Osteoblast (primary cell): ENCODE results near the gene DLST. TPM values are rescaled to one million over a fixed set of nuclear protein-coding genes. Genes with fewer than 3 reads are reported as not detected.

ENCODE experiments used
- DNase-seq: peaks from one replicate; pipeline ENCODE4 v3.0.0; 2011; ENCODE audit warnings: low spot score, mixed read lengths; ENCODE audit not compliant: insufficient read length; ENCODE audit errors: missing footprints
- H2AFZ ChIP-seq: 2 replicates; pipeline ENCODE4 v1.6.0; 2011; ENCODE audit warnings: mild to moderate bottlenecking, low read length
- H3K27ac ChIP-seq: 2 replicates; pipeline ENCODE4 v1.5.1; 2011; ENCODE audit warnings: mild to moderate bottlenecking, low read depth, low read length, moderate library complexity
- H3K27me3 ChIP-seq: 2 replicates; pipeline ENCODE4 v1.6.0; 2012; ENCODE audit warnings: mild to moderate bottlenecking, control low read depth, inconsistent platforms, low read length, moderate library complexity; ENCODE audit not compliant: insufficient read depth
- H3K36me3 ChIP-seq: 2 replicates; pipeline ENCODE4 v1.5.1; 2011; ENCODE audit warnings: mild to moderate bottlenecking, low read length, control low read depth, moderate library complexity; ENCODE audit not compliant: insufficient read depth
- H3K4me1 ChIP-seq: 2 replicates; pipeline ENCODE4 v1.5.1; 2011; ENCODE audit warnings: mild to moderate bottlenecking, low read length, control low read depth, moderate library complexity; ENCODE audit not compliant: insufficient read depth
- H3K4me2 ChIP-seq: 2 replicates; pipeline ENCODE4 v1.6.0; 2011; ENCODE audit warnings: mild to moderate bottlenecking, low read length; ENCODE audit not compliant: insufficient read depth
- H3K4me3 ChIP-seq: fragments of 200-600 bp; sonication (generic); 3 replicates; pipeline ENCODE4 v1.5.1; 2012; ENCODE audit warnings: mild to moderate bottlenecking, low read length, inconsistent platforms; ENCODE audit not compliant: insufficient read depth
- H3K79me2 ChIP-seq: 2 replicates; pipeline ENCODE4 v1.6.0; 2012; ENCODE audit warnings: mild to moderate bottlenecking, low read length, control low read depth, inconsistent platforms; ENCODE audit not compliant: insufficient read depth
- H3K9me3 ChIP-seq: 2 replicates; pipeline ENCODE4 v1.5.1; 2011; ENCODE audit warnings: low read depth, low read length, control low read depth
- H4K20me1 ChIP-seq: 2 replicates; pipeline ENCODE4 v1.6.0; 2012; ENCODE audit warnings: mild to moderate bottlenecking, low read length, control low read depth; ENCODE audit not compliant: insufficient read depth
- CTCF ChIP-seq: IDR thresholded peaks from 2 replicates; pipeline ENCODE4 v1.5.1; 2011; ENCODE audit warnings: mild to moderate bottlenecking, low read depth, low read length, moderate library complexity; ENCODE audit errors: extremely low read depth
- total RNA-seq: library from RNA; depleted of rRNA; stranded (reverse); fragments of >200 nt; gene quantifications from 2 replicates; pipeline ENCODE4 v1.2.3, GENCODE V29; 2012

The DLST gene
- total RNA-seq, 1 donor, result 69.8 TPM

DNA sequence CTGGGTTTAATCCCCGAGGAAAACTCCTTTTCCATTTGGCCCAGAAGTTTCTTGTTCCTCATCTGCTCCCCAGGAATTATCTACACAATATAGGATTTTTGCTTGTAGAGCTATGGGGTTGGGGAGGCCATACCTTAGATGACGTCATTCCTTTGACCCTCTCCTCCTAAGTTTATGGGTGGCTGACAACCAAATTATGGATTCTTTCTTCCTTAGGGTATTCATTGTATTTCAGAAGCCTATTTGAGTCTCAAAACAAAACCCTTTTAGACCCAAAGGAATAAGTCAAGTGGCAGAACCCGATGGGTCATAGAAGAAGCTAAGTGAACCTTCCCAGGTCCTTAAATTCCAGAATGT is 20.0 kb upstream of the DLST start:
- Histone ChIP-seq H3K9me3 (no peaks in the 10 kb centered on the region), H3K27ac (no peak overlapping the region), H3K79me2 (no peaks in the 10 kb centered on the region), H3K36me3 (no peaks in the 10 kb centered on the region), H4K20me1 (no peaks in the 10 kb centered on the region), H2AFZ (no peak overlapping the region), H3K27me3 (no peaks in the 10 kb centered on the region), H3K4me2 (no peak overlapping the region), H3K4me1 (no peaks in the 10 kb centered on the region), H3K4me3 (no peak overlapping the region)
- DNase-seq, result no peak
- no peak for TF ChIP-seq CTCF

GRCh38 chr14:74863274-74863673 is 18.4 kb upstream of the DLST start:
- TF ChIP-seq CTCF, result no peak
- Histone ChIP-seq H3K4me1 (no peaks in the 10 kb centered on the region), H3K4me2 (no peak overlapping the region), H3K79me2 (no peaks in the 10 kb centered on the region), H2AFZ (no peak overlapping the region), H3K27ac (no peak overlapping the region), H3K27me3 (no peaks in the 10 kb centered on the region), H3K36me3 (no peaks in the 10 kb centered on the region), H3K9me3 (no peaks in the 10 kb centered on the region), H4K20me1 (no peaks in the 10 kb centered on the region), H3K4me3 (no peak overlapping the region)
- no peak for DNase-seq

- no peak for DNase-seq
- TF ChIP-seq CTCF, result no peak
- H3K27ac ChIP-seq, result no peak overlapping the region
- H3K4me3 ChIP-seq, result no peak overlapping the region
- no peaks in the 10 kb centered on the region for H3K79me2 ChIP-seq
- H3K36me3 ChIP-seq, result no peaks in the 10 kb centered on the region
- H3K4me1 ChIP-seq, result no peaks in the 10 kb centered on the region
- no peak overlapping the region for H3K4me2 ChIP-seq
- no peaks in the 10 kb centered on the region for H3K9me3 ChIP-seq
- no peak overlapping the region for H2AFZ ChIP-seq
- H3K27me3 ChIP-seq, result no peaks in the 10 kb centered on the region
- no peaks in the 10 kb centered on the region for H4K20me1 ChIP-seq
Measured at GRCh38 chr14:74864198-74864597, 17.5 kb upstream of the DLST start.

DNA sequence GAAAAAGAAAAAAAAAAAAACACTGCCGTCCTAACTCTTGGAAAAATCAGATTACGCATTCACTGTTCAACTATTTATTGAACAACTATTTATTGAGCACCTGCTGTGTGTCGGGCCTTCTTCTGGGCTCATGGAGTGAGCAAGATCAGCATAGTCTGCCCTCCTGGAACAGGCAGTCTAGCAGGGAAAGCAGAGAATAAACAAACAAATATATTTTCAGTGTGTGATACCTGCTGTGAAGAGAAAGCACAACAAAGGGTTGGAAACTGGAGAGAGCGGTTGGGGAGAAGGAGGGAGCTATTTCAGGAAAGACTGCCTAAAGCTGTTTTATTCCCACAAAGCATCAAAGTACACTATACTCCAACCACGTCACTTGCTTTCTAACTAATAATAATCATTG is 16.6 kb upstream of the DLST start:
- H3K27me3 ChIP-seq, result no peaks in the 10 kb centered on the region
- TF ChIP-seq CTCF, result no peak
- H3K36me3 ChIP-seq, result no peaks in the 10 kb centered on the region
- no peak overlapping the region for H3K4me3 ChIP-seq
- peak; percentile 17 for DNase-seq
- no peak overlapping the region for H3K27ac ChIP-seq
- H3K79me2 ChIP-seq, result no peaks in the 10 kb centered on the region
- no peaks in the 10 kb centered on the region for H4K20me1 ChIP-seq
- H3K9me3 ChIP-seq, result no peaks in the 10 kb centered on the region
- H3K4me2 ChIP-seq, result no peak overlapping the region
- no peaks in the 10 kb centered on the region for H3K4me1 ChIP-seq
- no peak overlapping the region for H2AFZ ChIP-seq
